Type B pancreatic cell (in vitro differentiated cells): ENCODE data around the gene PIGZ. TPM values are rescaled to one million over a fixed set of nuclear protein-coding genes. Genes with fewer than 3 reads are reported as not detected.

ENCODE experiments used
- DNase-seq: peaks from one replicate; pipeline ENCODE4 v3.0.0; 2021; ENCODE audit warnings: mixed read lengths; ENCODE audit not compliant: unreplicated experiment; ENCODE audit errors: extremely low spot score
- H3K27ac Mint-ChIP-seq: 2 replicates; pipeline ENCODE4 v1.8.0; 2021; ENCODE audit warnings: mild to moderate bottlenecking, mixed read lengths
- H3K27me3 Mint-ChIP-seq: 2 replicates; pipeline ENCODE4 v1.8.0; 2021; ENCODE audit warnings: mixed read lengths
- H3K36me3 Mint-ChIP-seq: 2 replicates; pipeline ENCODE4 v1.8.0; 2021; ENCODE audit warnings: mixed read lengths
- H3K4me1 Mint-ChIP-seq: one replicate; pipeline ENCODE4 v1.8.0; 2021; ENCODE audit warnings: mixed read lengths; ENCODE audit not compliant: unreplicated experiment
- H3K4me3 Mint-ChIP-seq: 2 replicates; pipeline ENCODE4 v1.8.0; 2021; ENCODE audit warnings: mild to moderate bottlenecking, mixed read lengths
- H3K9me3 Mint-ChIP-seq: 2 replicates; pipeline ENCODE4 v1.8.0; 2021; ENCODE audit warnings: mixed read lengths
- CTCF ChIP-seq: fragments of 200-600 bp; sonication (generic); conservative IDR thresholded peaks from 2 replicates; pipeline ENCODE4 v1.5.0; 2021; ENCODE audit warnings: antibody characterized with exemption, mild to moderate bottlenecking
- total RNA-seq: library from RNA; stranded (reverse); gene quantifications from 2 replicates; pipeline ENCODE4 v1.2.1, GENCODE V29; 2021; ENCODE audit warnings: low replicate concordance

Gene PIGZ
- total RNA-seq, 1 donor from 2014 or later = 2.0 TPM

- no peaks in the 10 kb centered on the region for H3K9me3 Mint-ChIP-seq
- H3K4me1 Mint-ChIP-seq = no peaks in the 10 kb centered on the region
- H3K27ac Mint-ChIP-seq = no peak overlapping the region
- no peak for DNase-seq
- no peaks in the 10 kb centered on the region for H3K27me3 Mint-ChIP-seq
- TF ChIP-seq CTCF = no peak
- H3K36me3 Mint-ChIP-seq = peaks cover 28% of the 10 kb centered on the region
- no peak overlapping the region for H3K4me3 Mint-ChIP-seq
These were observed 64.9 kb downstream of the PIGZ start for GRCh38 chr3:196903740-196904139.

- H3K9me3 Mint-ChIP-seq = no peaks in the 10 kb centered on the region
- H3K4me1 Mint-ChIP-seq = no peaks in the 10 kb centered on the region
- H3K4me3 Mint-ChIP-seq = no peak overlapping the region
- H3K27ac Mint-ChIP-seq = no peak overlapping the region
- peaks cover 25% of the 10 kb centered on the region for H3K36me3 Mint-ChIP-seq
- H3K27me3 Mint-ChIP-seq = no peaks in the 10 kb centered on the region
- DNase-seq = no peak
- TF ChIP-seq CTCF = no peak
These were observed 66.3 kb downstream of the PIGZ start for GRCh38 chr3:196902296-196902695.

- DNase-seq = no peak
- no peak for TF ChIP-seq CTCF
- no peaks in the 10 kb centered on the region for H3K27me3 Mint-ChIP-seq
- no peak overlapping the region for H3K27ac Mint-ChIP-seq
- no peak overlapping the region for H3K4me3 Mint-ChIP-seq
- peaks cover 23% of the 10 kb centered on the region for H3K36me3 Mint-ChIP-seq
- no peaks in the 10 kb centered on the region for H3K4me1 Mint-ChIP-seq
- no peaks in the 10 kb centered on the region for H3K9me3 Mint-ChIP-seq
These were observed 66.9 kb downstream of the PIGZ start for GRCh38 chr3:196901768-196902167.

Other genes starting within 250 kb of the PIGZ start
- gene PAK2, start 229.0 kb downstream of the PIGZ start, total RNA-seq = 56.8 and 58.6 TPM in 2 replicates
- 33.7 and 39.5 TPM in 2 replicates for gene SENP5, start 100.9 kb downstream of the PIGZ start, total RNA-seq
- 61.1 and 81.2 TPM in 2 replicates for gene NCBP2, start 26.3 kb downstream of the PIGZ start, total RNA-seq
- 3.0 and 7.6 TPM in 2 replicates for gene MELTF, start 61.0 kb upstream of the PIGZ start, total RNA-seq